GM21515 (cell line): Measurements from ENCODE around the gene CEMIP2.
"Not testable (repeated sequence)": the region's sequence is repeated elsewhere in the genome, so short reads cannot be mapped to it uniquely, and the experiment has no call there.

Experiments
- ATAC-seq: cut with Tn5 transposase; IDR thresholded peaks from one replicate; pipeline ENCODE4 v1.9.1; 2021; ENCODE audit not compliant: unreplicated experiment

CEMIP2 gene

GRCh38 chr9:71710856-71711255 lies 57.5 kb downstream of the CEMIP2 start:
- no peak for ATAC-seq

DNA sequence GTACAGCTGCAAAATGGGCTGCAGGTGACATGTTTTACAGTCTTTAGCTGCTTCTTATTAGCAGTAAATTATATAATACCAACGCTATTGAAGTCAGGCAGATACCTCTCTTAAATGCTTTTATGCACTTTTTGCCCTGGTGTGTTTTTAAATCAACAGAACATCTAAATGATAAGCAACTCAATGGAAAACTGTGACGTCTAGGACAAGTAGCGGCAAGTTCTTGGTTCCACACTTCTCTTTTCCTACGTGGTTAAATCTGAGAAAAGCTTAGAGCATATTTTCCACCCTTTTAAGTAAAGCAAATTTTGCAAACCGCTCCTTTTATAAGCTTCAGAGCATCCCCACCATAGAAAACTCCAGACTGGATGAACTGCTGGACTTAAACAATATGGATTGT lies 58.1 kb downstream of the CEMIP2 start:
- no peak for ATAC-seq

- no peak for ATAC-seq
These were observed 58.9 kb downstream of the CEMIP2 start for GRCh38 chr9:71709384-71709783.

DNA sequence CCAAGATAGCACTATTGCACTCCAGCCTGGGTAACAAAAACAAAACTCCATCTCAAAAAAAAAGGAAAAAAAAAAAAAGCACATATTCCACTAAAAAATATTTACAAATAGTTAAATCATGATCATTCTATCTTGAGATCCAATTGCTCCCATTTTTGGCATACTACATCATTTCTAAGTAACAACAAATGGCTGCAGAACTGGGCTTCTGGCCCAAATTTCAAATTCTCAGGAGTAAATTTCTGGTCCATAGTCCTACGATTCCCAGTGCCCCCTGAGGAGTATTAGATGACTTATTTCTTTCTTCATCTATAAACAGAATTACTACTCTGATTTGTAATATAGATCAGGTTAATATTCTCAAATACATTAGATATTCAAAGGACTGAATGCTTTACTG lies 62.1 kb downstream of the CEMIP2 start:
- ATAC-seq: no peak

DNA sequence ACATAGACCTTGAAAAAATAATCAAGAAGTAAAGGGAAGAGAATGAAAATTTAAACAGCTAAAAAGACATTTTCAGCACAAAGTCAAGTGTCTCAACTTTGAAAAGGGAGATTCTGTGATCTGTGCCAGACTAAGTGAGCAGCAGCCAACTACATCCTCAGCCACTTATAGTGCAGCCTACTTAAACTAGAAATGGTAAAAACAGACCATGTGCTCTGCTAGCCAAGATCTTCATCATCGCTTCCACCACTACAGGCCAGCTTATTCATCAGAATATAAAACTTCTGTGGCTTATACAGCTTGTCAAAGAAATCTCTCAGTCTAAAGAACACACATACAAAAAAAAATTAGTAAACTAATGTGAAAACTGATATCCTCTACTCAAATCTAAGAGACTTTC lies 63.5 kb downstream of the CEMIP2 start:
- ATAC-seq: no peak

DNA sequence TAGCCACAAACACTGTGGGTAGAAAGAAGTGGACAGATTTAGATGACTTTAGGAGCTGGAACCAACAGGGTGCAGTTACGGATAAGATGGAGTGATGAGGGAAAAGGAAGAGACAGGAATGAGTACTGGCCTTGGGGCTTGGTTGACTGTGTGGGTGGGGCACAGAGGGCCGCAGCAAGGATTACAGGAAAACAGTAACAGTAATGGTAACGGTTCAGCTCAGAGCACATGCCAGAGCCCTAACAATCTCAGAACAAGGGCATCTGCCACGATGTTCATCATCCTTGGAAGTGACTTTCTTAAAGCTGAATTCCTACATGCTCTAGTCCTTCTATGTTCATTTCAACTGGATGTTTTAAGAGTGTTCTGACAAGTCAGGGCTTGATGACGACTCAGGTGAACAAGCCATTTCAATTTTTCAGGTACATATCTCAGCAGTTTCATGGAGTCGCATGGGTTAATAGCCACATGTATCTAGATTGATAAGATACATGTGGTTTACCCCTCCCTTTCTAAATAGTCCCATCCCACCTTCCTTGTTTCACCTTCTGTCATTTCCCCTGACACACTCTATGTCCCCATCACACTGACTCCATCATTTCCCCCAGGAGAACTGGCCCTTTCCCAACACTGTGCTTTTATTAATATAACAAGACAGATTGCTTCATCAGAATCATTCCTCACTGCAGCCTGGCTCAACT lies 65.0 kb downstream of the CEMIP2 start:
- no peak for ATAC-seq

GRCh38 chr9:71697882-71698281 lies 70.4 kb downstream of the CEMIP2 start:
- ATAC-seq: no peak

- no peak for ATAC-seq
These were observed 74.0 kb downstream of the CEMIP2 start for GRCh38 chr9:71694332-71694731.

DNA sequence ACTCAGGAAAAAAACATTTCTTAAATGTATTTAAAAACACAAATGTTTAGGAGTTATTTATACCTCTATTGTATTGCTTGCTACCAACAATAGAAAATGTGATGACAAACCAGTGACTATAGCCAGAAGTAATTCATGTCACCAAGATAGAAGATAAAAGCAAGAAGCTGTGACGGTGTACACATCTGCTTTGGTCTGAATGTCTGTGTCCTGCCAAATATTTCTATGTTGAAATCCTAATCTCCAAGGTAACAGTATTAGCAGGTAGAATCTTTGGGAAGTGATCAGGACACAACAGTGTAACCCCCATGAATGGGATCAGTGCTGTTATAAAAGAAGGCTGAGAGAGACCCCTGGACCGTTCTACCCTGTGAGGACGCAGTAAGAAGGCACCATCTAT lies 74.7 kb downstream of the CEMIP2 start:
- no peak for ATAC-seq

DNA sequence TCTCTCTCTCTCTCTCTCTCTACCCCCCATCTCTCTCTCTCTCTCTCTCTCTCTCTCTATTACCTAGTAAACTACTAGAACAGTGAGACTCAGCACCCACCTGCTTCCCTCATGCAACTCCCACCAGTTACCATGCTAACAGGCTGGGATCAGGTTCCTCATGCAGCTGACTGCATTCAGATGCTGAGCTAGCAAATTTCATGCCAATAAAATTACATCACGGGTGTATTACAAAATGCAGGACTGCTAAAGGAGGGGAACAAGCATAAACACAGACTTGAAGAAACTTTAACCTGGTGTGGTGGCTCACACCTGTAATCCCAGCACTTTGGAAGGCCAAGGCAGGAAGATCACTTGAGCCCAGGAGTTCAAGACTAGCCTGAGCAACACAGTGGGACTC lies 76.0 kb downstream of the CEMIP2 start:
- ATAC-seq: no peak

DNA sequence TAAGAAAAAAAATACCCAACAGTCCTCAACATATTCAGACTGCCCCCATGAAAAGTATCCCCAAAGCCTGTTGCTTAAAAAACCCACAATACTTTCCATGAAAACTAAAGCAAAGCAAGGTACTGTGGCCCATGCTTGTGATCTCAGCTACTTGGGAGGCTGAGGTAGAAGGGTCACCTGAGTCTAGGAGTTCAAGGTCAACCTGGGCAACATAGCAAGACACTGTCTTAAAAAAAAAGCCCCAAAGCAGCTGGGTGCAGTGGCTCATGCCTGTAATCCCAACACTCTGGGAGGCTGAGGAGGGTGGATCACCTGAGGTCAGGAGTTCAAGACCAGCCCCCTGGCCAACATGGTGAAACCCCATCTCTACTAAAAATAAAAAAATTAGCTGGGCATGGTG lies 76.7 kb downstream of the CEMIP2 start:
- not testable (repeated sequence) for ATAC-seq

DNA sequence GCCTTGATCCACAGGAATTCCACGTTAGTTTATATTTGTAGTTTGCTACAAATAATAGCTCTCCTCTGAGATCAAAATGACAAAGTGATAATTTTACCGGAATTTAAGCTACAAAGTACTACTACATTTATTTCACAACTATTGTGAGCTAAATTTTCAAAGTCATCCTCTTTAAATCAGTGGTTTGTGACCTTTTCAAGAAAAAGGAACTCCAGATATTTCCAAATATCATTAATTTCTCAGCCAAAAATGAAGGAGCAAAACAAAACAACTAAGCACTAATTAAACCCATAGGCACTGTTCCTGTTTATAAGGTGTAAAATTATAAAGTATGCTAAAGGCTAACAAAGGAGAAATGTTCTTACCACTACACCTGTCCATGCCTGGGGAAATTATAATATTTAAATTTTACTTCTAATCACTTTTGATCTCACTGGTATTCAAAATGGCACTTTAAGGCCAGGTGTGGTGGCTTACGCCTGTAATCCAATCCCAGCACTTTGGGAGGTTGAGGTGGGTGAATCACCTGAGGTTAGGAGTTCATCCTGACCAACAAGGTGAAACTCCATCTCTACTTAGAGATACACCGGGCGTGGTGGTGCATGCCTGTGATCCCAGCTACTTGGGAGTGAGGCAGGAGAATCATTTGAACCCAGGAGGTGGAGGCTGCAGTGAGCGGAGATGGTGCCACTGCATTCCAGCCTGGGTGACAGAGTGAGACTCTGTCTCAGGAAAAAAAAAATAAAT lies 77.5 kb downstream of the CEMIP2 start:
- ATAC-seq: no peak

- no peak for ATAC-seq
These were observed 78.1 kb downstream of the CEMIP2 start for GRCh38 chr9:71690063-71690688.

- no peak for ATAC-seq
These were observed 80.6 kb downstream of the CEMIP2 start for GRCh38 chr9:71687676-71688075.

- no peak for ATAC-seq
These were observed 82.3 kb downstream of the CEMIP2 start for GRCh38 chr9:71685988-71686387.

GRCh38 chr9:71685394-71685793 lies 82.9 kb downstream of the CEMIP2 start:
- ATAC-seq: no peak

DNA sequence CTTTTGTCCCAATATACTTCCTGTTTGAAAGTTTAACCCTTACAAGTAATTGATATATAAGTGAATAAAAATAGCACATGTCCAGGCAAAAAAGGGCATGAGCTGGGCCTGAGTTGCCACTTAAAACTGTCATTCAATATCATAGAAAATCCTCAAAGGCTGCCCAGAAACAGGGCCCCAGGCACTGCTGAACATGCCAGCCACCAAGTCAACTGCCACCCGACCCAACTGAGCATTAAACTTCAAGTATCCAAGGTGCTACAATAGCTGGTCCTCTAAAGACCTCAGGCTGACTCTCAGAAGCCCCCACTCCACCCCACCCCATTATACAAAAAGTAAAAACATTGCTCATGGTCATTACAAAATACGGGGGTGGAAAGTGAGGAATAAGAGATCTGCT lies 83.7 kb downstream of the CEMIP2 start:
- no peak for ATAC-seq

DNA sequence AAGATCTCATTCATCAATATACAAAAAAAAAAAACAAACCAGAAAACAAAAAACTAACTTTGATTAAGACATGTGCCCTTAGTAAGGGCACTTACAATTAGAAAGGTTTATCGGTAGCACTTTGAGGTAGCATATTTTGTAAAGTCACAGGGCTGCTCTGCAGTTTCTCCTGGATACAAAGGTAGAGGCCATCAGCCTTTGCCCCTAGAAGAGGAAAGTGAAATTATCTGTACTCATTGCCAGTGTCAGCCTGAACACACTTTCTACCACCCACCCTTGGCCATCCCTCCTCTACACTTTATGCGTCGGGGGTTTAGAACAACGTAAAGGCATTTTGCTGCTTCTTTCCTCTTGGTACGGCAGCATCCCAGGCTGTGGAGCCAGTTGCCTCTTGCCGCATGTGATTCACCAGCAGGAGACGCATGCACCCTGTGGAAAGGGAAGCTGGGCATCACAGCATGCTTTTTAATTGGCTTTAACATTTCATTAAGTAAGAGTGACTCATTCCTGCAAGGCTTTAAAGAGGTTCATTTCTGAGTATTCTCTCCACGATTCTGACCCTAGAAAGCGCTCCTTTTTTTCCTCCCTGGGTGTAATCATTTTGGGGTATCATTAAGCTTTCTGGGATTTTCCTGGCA lies 84.6 kb downstream of the CEMIP2 start:
- no peak for ATAC-seq

DNA sequence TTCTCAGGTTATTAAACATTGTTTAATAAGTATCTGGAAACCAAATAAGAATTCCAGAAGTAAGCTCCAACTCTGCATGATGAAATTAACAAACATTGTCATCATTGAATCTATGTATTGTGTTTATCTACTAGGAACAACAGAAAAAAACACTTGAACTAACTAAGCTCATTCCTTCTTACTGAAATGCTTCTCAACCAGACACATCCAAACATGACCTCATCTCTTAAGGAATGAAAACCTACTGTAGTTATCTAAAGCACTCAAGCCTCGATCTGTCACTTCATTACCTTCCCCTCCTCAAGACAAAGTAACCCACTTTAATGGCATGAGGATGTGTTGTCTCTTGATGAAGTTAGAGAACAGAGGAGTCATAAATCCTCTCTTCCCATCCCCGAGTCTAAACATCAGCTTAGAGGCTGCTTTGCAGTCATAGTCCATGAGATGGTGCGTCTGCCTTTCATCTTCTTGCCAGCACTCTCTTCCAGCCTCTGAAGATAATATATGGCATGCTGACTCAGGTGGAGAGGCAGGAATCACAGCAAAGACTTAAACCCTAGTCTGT lies 86.5 kb downstream of the CEMIP2 start:
- no peak for ATAC-seq

- no peak for ATAC-seq
These were observed 87.1 kb downstream of the CEMIP2 start for GRCh38 chr9:71681104-71681707.
